ENCODE data around the gene ADAMTS17.

DNA sequence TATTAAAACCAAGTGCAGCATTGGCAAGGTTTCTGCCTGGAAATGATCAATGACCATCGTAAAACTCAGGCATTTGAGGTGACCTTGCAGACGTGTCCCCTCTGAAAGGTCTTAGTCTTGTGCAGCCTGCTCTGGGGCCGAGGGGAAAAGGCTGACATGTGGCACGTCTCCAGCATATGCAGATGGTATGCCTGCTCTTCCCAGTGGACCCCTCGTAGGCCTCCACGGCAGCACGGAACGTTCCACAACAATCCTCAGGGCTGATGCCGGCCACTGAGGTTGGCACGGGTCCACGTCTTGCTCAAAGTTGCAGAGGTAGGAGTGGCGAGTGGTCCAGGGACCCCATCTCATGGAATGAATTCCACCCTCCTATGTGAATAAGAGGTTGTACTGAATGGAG is 361.0 kb downstream of the ADAMTS17 start:
- TF ChIP-seq ZNF274 (IDR thresholded peaks at IDR 0.05; ENCODE audit: low read depth, low read length): no peak
- no peak for TF ChIP-seq SUZ12 (IDR thresholded peaks at IDR 0.05; ENCODE audit: extremely low read depth, insufficient read depth, insufficient read length)
